Measurements from ENCODE around the gene PLCG1.

Gene PLCG1

GRCh38 chr20:41182296-41183212, 45.2 kb downstream of the PLCG1 start:
- no peak for DNase-seq

GRCh38 chr20:41183391-41183790, 46.0 kb downstream of the PLCG1 start:
- no peak for DNase-seq

GRCh38 chr20:41183831-41184230, 46.5 kb downstream of the PLCG1 start:
- no peak for DNase-seq

- no peak for DNase-seq
These were observed 47.8 kb downstream of the PLCG1 start for GRCh38 chr20:41185013-41185757.

GRCh38 chr20:41187668-41188067, 50.3 kb downstream of the PLCG1 start:
- DNase-seq = no peak

- DNase-seq = no peak
These were observed 54.5 kb downstream of the PLCG1 start for GRCh38 chr20:41191562-41192500.

GRCh38 chr20:41192575-41192974, 55.2 kb downstream of the PLCG1 start:
- no peak for DNase-seq

- DNase-seq = no peak
These were observed 59.4 kb downstream of the PLCG1 start for GRCh38 chr20:41196653-41197225.

- DNase-seq = no peak
These were observed 61.1 kb downstream of the PLCG1 start for GRCh38 chr20:41198443-41198842.

- DNase-seq = no peak
These were observed 63.3 kb downstream of the PLCG1 start for GRCh38 chr20:41200446-41201202.

GRCh38 chr20:41201760-41202159, 64.4 kb downstream of the PLCG1 start:
- no peak for DNase-seq

GRCh38 chr20:41202426-41202825, 65.1 kb downstream of the PLCG1 start:
- no peak for DNase-seq

- DNase-seq = no peak
These were observed 66.3 kb downstream of the PLCG1 start for GRCh38 chr20:41203660-41204059.

GRCh38 chr20:41204304-41205265, 67.2 kb downstream of the PLCG1 start:
- no peak for DNase-seq

GRCh38 chr20:41205313-41205712, 68.0 kb downstream of the PLCG1 start:
- no peak for DNase-seq

GRCh38 chr20:41213150-41213820, 75.9 kb downstream of the PLCG1 start:
- DNase-seq = peak; percentile 85

- DNase-seq = no peak
These were observed 76.9 kb downstream of the PLCG1 start for GRCh38 chr20:41214202-41214601.

- DNase-seq = no peak
These were observed 77.3 kb downstream of the PLCG1 start for GRCh38 chr20:41214666-41215065.

GRCh38 chr20:41217422-41217821, 80.1 kb downstream of the PLCG1 start:
- DNase-seq = no peak

- no peak for DNase-seq
These were observed 81.1 kb downstream of the PLCG1 start for GRCh38 chr20:41218466-41218865.

All from NCI-H1092 treated with DMSO at 0.1 percent for 48 hours (cell line).